Stimulated activated CD8-positive, alpha-beta memory T cell treated with anti-CD3 and anti-CD28 coated beads, Interleukin-2, amount 100 ng/mL, for 1 hour (primary cell): ENCODE results near the gene RSU1.

Experiments
- DNase-seq, 2 donors: peaks; one replicate each; pipeline ENCODE4 v3.0.0-alpha.2; 2020; ENCODE audit warnings: low read depth in 2 of 2

The RSU1 gene

GRCh38 chr10:16741540-16741939, 75.7 kb downstream of the RSU1 start:
- DNase-seq = no peak

- DNase-seq = no peak
These were observed 79.8 kb downstream of the RSU1 start for GRCh38 chr10:16737420-16737819.

DNA sequence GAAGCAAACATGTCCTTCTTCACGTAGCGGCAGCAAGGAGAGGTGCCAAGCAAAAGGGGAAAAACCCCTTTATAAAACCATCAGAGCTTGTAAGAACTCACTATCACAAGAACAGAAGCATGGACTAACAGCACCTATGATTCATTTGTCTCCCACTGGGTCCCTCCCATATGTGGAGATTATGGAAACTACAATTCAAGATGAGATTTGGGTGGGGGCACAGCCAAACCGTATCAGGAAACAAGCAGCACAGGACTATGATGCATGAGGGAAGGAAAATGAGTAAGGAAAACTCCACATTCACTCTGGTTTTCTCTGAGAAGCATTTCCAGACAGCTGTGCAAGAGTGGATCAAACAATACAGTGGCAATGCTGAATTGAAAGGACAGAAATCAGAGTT, 81.6 kb downstream of the RSU1 start:
- DNase-seq = no peak

- DNase-seq = no peak
These were observed 84.8 kb downstream of the RSU1 start for GRCh38 chr10:16732376-16732775.

DNA sequence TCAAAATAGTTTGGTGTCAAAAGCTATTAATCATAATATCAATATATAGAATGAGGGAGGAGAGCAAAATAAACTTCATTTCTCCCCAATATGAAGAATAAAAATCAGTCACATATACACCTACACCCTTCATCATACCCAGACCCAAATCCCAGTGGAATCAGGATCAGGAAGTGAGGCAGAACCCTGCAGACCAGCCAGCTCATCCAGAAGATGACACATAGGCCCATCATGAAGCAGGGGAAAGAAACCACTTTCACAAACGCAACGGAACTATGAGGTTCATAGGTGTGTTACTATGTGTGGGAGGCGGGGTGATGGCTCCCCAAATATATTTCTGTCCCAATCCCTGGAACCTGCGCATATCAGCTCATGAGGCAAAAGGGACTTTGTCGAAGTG, 89.0 kb downstream of the RSU1 start:
- DNase-seq = no peak

DNA sequence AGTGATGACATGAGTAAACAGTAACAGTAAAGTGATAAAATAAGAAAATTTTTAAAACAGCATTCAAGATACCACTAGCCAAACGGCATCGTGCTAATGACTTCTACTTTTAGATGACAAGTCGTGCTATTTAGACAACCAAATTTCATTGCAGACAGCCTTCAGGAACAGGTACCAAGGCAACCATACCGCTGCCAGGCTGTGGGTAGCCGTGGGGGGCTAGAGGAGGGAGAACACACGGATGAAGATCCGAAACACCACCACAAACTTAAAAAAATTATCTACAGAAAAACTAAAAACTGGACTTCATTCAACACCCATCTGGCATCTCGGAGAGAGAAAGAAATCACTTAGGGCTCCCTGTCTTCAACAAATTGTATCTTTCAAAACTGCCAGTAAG, 89.6 kb downstream of the RSU1 start:
- DNase-seq = no peak

DNA sequence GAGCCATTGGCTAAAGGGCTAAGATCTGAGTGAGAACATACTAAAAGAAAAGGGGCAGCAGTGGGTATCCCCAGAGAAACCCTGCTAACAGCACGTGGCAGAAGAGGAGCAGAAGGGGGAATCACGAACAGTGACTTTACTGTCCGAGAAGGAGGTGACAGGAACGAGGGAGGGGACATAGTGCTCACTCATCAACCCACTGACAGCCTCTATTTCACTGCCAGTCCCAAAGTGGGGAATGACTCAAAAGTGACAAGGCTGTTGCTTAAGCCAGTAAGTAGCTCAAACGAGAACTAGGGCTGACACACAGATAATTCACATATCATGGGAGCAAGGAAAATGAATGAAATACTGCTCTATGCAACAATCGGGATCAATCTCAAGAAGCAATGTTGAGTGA, 92.7 kb downstream of the RSU1 start:
- DNase-seq = no peak

DNA sequence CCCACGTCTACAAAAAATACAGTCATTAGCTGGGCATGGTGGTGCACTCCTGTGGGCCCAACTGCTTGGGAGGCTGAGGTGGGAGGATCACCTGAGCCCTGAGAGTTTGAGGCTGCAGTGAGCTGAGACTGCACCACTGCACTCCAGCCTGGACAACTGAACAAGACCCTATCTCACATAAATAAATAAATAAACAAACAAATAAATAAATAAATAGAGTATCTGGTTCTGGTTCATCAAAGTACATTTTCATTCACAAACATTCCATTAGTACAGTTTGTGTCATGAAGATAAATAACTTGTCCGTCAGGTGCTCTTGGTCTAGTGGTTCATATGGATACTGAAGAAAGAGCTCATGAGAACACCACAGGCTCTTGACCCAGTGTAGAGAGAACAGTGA, 96.4 kb downstream of the RSU1 start:
- DNase-seq = no peak

DNA sequence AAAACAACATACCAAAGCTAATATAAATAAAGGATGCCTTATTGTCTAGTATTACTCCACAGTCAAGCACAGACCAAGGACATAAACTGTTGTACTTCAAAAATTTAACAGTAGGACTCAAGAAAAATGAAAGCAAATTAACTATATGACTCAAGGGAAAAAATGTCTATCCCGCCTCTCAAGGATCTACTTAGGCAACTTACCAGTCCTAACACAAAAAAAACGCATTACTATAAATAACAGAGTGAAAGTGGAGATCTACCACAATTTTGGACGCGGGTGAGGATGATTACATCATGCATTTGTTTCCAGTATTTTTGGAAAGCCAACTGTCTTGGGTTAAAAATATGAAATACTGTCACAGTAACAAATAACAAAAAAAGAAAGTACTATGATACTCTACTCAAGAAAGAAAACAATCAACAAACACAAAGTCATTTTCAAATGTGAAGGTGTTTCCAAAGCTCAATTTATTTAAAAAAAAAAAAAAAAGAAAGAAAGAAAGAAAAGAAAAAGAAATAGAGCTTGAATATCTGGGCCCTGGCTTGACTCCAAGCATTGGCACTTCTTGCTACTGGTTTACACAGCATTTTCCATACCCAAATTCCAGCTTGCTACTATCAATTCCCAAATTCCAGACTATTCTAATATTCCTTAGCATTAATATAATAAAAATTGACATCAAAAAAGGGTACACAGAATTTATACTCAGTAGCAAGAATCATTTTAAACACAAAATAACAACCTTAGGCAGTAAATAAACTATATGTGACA, 99.4 kb downstream of the RSU1 start:
- DNase-seq = no peak

DNA sequence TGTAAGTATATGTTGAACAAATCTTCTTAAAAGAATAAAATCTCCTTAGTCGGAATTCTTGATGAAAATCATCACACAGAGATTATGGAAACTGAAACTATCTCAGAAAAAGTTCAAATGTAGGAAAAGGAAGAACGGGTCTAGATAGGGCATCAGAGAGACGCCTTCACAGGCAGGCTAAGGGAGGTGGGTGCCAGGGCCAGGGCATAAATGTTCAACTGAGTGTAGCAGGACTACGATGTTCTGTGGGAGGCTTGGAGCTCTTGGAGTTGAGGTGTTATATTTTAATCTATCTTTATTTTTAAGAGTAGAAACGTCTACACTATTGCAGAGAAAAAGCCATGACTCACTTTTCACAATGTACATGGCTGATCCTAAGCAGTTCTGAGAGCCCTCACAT, 101.2 kb downstream of the RSU1 start:
- no peak for DNase-seq

DNA sequence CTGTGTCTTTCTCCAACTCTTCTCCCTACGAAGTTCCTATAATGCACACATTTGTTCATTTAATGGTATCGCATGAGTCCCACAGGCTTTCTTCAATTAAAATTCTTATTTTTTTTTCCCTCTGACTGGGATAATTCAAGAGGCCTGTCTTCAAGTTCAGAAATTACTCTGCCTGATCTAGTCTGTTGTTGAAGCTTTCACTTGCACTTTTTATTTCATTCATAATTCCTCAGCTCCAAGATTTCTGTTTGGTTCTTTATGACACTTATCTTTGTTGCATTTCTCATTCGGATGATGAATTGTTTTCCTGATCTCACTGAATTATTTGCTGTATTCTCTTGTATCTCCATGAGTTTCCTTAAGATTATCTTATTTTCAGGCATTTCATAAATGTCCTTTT, 103.9 kb downstream of the RSU1 start:
- no peak for DNase-seq

- DNase-seq = no peak
These were observed 104.3 kb downstream of the RSU1 start for GRCh38 chr10:16712883-16713282.

DNA sequence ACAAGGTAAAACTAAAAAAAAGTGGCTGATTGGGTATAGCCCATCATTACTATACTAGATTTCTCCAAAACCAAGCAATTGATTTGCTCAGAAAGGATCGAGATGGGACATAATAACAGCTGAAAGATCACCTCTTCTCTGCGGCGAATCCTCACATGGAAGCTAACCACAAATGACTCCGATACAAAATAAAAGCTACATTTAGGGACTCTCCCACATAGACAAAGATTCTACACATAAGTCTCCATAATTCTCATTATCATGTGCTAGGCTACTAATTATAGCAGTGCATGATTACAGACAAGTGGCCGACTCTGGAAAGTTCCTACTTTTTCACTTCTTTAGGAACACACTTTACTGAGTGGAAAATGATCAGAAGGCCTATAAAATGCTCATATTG, 116.9 kb downstream of the RSU1 start:
- DNase-seq = no peak

DNA sequence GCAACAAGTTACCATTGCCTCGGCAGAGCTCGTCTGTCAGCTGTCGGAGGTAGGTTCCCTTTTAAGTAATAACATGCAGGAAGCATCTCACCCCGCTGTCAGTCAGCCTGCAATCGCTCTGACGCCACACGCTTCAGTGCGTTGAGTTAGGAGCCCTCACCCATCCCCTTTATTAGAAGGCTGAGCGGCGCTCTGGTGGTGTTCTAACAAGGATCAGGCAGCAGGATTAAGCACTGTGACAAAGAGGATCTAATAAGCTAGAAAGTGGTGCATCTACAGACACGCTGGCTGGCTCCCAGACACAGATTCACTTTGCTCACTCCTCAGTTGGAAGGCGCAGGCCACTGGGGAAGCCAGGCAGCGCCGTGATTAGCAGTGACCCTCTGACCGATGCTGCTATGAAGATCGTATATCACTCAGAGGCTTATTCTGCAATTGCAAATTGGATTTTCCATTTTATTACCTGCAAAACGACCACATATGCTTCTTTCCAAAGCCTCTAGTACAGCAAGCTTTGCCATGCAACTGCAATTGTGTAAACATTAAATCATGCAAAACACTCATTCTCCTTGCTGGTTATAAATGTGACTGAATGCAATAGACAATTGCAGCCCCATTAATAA, 117.7 kb downstream of the RSU1 start:
- no peak for DNase-seq

- DNase-seq = no peak
These were observed 118.8 kb downstream of the RSU1 start for GRCh38 chr10:16698461-16698860.

DNA sequence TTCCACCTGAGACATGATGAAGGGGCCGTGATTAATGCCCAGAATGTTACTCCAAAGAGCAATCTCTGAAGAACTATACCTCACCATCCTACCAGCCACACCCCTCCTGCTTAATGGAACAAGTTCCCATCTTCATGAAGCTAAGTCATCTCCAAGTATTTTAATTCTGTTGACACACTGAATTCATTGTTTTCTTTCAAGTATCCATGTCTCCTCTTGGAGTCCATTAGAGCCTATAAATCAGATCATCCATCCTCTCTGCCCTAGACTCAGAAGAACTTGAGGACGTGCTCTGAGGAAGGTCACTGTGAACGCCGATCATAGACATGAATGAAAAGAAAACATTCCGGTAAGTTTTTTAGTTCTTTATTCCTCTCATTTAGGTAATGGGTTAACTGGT, 126.8 kb downstream of the RSU1 start:
- DNase-seq = no peak

GRCh38 chr10:16689696-16690095, 127.5 kb downstream of the RSU1 start:
- no peak for DNase-seq

GRCh38 chr10:16689227-16689626, 128.0 kb downstream of the RSU1 start:
- DNase-seq = no peak

GRCh38 chr10:16686054-16686902, 130.9 kb downstream of the RSU1 start:
- no peak for DNase-seq

DNA sequence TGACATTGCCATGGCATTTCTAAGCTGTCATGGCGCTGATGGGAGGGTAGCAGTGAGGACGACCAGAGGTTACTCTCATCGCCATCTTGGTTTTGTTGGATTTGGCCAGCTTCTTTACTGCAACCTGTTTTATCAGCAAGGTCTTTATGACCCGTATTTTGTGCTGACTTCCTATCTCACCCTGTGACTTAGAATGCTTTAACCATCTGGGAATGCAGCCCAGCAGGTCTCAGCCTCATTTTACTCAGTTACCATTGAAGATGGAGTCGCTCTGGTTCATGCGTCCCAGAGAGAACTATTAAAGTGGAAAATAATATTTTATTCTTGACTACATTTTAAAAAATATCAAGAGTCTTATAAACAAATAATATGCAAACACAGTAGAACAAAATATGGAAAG, 131.7 kb downstream of the RSU1 start:
- DNase-seq = no peak

DNA sequence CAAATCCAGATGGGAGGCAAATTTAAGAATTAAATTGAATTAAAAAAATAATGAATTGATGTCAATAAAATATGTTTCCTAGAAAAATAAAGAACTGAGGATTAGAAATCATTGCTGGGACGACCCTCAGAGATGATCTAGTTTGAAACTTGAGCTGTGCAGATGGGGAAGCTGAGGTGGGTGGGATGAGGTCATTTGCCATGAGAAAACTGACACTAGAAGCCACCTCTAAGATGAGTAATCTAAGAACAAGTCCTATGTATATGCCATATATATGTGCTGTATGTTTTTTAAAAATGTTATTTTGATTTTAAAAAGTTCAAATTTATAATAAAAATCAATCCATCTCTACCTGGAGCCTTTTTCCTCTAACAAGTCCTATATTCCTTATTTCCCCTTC, 135.7 kb downstream of the RSU1 start:
- DNase-seq = no peak

GRCh38 chr10:16679511-16679910, 137.7 kb downstream of the RSU1 start:
- no peak for DNase-seq

- DNase-seq = no peak
These were observed 141.9 kb downstream of the RSU1 start for GRCh38 chr10:16675334-16675733.
